Activated CD8-positive, alpha-beta memory T cell treated with anti-CD3 and anti-CD28 coated beads, Interleukin-2, amount 50 U/mL, for 1 hour (primary cell): ENCODE data around the gene AMOTL2.

Experiments
- DNase-seq: peaks from one replicate; pipeline ENCODE4 v3.0.0-alpha.2; 2020; ENCODE audit errors: extremely low read depth

AMOTL2 gene

DNA sequence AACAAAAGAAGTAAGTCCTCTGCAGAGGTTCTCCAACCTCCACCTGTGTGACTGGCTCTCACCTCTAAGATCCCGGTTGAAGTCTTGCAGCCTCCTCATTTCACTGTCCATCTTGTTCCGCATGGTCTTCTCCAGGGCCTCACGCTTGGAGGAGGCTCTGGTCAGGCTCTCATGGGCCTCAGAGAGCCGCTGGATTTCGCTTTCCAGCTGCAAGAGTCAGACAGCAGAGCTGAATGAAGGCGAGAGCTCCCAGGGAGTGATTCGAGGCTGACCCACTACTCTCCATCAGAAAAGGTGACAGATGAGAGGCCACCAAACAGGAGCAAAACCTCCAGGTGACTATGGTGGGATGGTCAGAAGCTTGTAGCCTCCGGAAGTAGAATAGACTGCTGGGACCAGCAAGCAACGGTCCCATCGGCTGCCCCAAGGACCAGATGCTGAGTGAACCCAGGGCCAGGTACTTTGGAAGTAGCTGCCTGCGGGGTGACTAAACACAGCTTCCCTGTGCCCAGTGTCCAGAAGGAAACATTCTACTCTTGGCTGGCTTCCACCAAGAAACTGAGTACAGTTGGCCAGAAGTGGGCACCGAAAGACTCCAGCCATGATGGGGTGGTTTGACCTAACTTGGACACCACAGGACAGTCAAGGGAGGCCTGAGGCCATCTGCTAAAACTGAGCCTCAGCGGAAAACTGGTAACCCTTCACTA, 7.9 kb downstream of the AMOTL2 start:
- no peak for DNase-seq

DNA sequence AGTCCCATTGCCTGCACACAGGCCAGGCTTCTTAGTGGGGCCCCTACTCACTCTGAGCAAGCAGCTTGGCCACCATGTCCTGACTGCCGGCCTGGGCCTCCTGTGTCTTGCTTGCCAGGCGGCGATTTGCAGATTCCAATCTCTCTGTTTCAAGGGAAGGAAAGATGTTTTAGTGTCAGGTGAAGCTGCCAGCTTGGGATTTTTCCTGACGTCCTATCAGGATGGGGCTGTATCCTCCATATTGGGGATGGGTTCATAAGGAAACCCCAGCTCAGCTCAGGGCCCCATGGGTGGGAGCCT, 8.5 kb downstream of the AMOTL2 start:
- no peak for DNase-seq

DNA sequence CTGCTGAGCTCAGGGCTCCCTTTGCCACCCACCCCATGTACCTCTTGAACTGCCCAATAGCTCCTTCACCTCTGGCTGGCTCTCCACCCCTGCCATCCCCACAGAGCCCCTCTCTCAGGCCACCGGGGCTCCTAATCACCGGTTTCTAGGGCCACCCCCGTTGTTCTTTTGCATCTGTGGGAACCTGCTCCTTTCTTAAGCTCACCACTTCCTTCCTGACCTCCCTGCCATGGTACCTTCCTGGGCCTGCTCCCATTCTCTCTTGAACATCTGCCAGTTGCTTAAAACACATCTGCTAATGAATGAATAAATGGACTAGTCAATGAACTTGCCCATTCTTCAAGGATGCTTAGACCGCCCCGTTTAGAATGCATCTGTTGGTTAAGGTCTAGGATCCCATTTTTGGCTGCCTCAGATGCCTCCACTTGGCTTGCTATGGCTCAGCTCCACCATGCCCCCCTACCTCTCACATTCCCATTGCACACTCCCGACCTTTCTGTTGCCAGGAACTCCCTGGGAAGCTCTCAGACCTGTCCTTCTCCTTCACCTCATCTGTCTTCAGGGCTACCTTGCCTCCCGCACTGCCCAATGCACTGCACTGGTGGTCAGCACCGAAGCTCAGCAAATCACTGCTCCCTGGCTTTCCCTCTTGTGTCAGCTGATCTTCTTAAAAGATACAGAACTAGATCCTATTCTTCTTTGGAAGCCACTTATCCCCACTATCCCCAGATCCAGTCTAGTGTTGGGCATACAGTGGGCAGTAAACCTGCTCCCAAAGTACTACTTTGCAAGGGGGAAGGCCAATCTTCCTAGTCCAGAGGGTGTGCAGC, 9.1 kb downstream of the AMOTL2 start:
- DNase-seq = no peak

DNA sequence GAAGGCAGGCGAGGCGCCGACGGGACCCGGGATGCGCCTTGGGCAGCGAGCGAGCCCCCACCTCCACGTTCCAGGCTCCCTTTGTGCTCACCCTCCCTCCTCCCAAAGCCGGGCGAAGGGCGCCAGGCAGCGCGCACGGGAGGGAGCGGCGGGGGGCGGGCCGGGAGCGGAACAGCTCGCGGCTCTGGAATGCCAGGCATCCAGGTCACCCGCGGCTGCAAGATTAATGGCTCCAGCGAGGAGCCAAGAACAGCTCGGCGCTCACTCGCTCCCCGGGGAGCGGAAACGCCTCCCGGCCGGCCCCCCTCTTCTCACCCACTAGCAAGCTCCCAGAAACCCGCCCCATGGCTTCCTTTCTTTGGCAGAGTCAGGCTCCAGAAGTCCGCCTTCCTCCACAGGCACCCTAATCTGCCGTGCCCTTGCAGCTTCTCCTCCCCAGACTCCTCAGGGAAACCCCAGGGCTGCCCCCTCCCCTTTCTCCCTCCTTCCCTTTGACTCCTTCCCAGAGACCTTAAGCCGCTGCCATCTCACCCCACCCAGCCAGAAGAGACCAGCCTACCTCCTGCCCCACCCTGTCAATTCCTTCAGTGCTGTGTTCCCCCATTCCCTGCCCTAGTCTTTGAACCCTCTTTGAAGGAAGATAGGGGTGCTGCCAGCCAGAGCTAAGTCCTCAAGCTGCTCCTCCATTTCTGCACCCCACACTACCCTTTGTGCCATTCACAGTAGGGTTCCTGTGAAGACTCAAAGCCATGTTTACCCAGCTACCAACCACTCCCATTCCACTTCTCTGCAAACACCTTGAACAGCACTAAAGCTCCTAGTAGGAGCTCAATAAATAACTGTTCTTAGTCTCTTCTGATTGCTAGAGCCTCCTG, 9.9 kb downstream of the AMOTL2 start:
- no peak for DNase-seq

DNA sequence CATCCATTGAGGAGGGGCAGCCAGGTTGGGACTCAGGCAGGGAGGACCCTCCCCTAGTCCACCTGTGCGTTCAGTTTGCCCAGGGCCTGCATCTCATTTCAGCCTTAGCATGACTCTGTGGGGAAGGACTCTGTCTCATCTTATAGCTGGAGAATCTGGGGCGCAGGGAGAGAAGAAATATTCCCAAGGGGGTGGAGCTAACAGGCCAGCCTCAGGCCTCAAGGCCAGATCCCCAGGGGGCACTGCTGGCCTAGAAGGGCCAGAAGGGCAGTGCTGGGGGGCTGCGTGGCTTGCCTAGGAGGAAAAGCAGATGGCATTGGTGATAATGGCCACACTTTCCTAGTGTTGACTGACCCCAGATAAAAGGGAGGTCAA, 10.9 kb downstream of the AMOTL2 start:
- DNase-seq = no peak

DNA sequence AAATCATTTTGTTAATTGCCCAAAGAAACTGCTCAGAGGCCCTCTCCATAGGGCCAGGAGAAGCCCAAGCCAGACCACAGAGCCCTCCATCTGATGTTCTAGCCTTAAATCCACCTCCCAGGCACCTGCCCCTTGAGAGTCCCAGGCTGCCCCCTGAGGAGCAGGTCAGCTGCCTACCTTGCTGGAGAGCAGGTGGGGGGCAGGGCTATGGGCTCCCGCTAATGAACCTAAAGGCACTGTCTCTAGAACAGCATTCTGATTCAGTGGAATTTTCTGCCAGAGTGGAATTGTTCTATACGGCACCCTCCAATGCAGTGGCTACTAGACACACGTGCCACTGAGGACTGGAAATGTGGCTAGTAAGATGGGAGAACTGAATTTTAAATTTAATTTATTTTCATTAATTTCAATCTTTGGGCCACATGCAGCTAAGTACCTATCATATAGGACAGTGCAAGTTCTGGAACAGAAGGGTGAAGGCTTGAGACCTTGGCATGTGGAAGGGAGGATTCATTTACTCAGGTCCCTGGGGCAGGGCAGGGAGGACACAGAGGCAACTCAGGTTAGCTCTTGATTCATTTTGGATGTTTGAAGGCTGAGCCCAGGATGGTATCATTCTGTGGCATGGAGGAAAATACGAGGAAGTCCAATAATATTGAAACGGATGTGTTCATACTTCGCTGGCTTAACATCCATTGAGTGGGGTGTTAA, 11.4 kb downstream of the AMOTL2 start:
- DNase-seq = no peak

DNA sequence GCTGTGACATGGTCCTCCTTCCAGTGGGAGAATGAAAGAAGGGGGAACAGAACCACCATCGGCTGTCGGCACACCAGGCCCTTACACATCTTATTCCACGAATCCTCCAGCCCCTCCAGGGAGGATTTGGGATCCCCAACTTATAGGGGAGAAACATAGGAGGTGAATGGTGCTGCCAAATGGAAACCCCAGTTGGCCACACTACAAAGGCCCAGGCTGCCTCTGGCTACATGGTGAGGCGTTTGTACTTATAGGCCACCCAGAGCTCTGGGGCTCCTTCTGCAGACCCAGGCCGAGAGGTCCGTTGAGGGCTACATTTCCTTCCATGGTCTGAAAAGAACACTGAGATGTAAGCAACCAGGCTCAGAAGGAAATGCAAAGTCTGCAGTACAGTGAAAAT, 12.0 kb downstream of the AMOTL2 start:
- no peak for DNase-seq

DNA sequence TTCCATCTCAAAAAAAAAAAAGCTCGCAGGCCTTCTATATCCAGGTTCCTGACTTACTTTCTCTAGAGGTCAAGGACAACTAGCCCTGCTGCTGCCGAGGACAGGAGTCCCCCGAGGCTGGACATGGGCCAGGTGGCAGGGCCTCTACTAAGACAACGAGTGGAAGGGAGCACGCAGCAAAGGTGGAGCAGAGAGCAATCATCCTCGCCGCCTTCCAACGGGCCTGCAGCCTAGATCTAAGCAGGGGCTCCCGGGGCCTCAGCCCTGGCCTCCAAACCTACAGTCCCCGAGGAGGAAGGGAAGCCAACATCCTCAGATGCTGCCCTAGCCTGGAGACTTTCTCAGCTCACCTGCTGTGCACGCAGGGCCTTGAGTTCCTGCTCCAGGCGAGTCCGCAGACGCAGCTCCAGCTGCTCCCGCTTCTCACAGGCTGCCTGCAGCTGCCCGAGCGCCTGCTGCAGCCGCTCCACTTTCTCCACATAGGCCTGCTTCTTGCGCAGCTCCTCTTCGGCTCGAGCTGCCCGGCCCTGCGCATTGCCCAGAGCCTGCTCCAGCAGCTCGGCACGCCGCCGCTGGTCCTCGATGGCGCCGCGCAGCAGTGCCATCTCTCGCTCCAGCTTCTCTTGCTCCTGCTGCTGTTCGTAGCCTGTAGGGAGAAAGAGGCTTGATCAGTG, 12.9 kb downstream of the AMOTL2 start:
- no peak for DNase-seq

DNA sequence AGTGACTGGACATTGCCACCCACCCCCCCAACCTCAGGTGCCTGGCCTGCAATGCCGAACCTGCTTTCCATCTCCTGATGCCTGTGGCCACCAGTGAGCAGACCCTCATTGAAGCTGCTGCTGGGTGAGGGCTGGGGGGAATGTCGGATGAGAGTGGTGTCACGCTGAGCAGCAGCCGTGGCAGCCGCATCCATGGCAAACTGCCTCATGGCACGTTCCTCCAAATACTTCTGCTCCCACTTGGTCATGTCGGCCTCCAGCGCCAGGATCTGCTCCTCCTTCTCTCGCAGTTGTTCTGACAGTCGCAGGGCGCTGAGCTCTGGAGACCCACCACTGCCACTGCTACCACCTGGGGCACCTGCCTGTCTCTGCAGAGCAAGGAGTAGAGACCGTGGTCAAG, 14.2 kb downstream of the AMOTL2 start:
- no peak for DNase-seq

DNA sequence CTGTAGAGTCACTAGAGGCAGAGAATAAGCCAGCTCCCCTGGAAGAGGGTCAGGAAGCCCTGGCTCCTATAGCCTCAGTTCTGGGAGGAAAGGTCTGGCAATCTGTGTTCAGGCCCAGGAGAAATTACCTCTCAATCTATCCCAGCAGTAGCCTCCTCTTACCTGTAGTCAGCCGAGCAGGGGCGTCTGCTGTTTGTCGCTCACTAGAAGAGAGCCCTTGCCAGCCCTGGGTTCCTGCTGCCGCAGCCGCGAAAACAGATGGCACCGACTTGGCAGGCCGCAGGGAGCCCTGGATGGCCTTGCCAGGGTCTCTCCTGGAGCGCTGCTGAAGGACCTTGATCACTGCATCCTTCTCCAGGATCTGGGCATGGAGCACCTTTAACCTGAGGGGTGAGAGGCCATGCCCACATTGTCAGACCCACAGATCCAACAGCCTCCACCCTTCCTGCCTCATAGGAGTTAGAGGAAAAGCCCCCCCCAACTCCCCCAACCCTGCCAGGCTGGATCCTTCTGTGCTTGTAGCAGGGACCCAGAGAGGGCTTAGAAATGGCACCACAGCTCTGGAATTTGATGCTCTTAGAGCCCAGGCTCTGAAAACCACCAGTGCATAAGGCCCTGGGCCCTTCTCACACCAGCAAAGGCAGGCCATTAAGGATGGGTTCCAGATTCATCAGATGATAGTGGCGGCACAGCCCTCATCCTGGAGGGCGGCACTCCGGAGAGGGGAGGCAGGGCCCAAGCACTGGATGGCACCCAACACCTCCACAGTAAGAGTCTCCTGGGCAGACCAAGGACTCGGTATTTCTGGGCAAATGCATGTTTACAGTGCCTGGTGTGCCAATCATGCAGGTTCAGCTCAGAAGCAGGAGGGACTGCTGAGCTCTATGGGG, 14.9 kb downstream of the AMOTL2 start:
- DNase-seq = no peak

DNA sequence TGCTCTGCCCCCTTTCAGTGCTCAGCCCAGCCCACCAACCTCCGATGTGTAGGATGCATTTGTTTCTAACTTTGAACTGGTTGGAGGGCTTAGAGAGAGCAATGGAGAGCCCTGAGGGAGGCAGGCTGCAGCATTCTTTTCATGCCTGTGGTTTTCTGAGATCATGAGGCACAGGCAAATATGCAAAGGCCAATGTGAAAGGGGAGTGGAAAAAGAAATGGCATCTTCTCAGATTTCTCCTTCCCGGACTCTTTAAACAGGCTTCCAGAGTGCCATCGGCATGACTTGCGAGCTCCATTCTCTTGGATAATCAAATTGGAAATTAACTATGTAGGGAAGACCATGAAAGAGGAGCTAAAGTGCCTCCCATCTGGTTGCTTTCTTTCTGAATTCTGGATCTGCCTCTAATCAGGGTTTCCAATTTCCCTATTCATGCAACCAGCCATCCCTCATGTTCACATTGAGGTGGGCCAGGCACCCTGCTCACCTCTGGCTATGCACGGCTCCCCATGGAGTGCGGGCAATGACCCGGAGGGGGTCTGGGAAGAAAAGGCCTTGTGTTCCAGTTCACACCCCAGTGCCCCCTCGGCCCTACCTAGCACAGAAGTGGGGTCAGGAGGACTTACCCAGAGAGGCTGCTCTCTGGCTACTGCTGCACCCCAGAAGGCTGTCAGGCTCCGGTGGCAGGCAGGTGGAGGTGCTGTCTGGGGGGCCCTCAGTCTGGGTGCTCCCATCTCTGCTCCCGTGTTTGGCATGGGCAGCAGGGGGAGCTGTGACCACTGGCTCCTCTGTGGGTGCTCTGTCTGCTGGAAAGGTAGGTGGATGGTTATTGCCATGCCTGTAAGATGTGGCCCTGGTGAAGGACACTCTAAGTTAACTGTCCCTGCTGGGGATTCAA, 16.1 kb downstream of the AMOTL2 start:
- DNase-seq = no peak

DNA sequence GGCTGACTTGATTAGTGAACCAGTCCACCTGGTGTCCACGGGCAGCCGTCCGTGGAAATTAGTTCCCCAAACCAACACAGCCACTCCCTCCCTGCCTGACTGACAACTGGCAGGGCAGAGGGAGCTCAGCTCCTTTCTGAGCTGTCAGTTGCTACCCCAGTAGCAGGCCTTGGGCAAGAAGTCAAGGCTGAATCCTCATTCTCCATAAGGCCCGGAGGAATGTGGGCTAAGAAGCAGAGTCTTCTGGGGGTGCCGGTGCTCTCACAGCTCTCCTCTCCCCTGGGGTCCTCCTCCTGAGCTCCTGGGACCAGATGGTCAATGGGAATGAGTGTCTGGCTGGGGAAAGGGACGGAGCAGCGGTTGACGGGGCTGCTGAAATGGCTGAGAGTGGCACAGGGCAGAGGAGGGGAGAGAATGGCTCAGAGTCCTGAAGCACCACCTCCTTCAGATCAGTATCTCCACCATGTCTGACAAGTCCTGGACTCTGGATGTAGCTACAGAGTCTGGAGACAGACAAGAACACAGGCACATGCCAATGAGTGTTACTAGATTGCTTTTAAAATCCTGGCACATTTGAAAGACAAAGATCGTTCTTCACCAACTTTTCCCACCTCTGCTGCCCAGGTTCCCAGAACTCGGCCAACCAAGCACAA, 16.9 kb downstream of the AMOTL2 start:
- DNase-seq = no peak

DNA sequence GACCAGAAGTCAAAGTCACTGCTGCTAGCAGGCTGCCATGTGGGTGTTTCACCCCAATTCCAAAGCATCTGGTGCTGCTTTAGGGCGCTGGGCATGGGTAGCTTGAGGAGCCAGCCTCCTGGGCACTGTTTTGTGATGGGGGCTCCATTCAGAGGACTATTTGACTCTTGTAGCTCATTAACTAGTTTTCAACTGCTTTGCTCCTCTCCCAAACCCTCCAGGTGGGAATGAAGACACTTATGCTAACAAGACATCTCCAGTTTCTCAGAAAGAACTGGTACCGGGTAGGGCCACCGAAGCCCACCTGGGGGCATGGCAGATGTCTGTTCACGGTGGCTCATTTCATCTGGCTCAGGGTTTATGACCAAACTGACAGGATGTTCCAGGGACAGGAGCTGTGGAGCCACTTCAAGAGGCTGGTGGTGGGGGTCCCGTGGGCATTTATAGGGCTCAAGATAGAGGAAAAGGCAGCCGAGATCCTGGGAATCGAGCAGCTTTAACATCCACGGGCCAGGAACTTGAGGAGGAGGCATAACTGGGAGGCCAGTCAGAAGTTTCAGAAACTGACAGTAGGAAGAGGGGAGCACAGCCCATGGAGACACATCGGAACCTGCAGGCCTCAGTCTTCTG, 17.7 kb downstream of the AMOTL2 start:
- DNase-seq = no peak

DNA sequence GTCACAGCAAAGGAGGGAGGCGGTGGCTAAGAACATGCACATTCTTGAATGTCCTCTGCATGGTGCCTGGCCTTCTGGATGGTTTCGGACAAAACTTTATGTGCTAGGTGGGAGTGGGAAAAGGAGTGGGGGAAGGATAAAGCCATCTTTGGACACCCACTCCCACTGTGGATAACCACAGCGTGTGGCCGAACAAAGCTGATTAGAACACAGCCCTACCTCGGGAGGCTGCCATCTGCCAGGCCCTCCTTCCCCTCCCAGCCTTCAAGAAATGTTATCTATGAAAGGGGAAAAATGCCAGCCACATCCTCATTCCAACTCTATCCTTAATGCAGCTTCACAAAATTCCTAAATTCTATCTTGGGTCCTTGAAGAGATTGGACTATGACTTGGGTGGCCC, 18.8 kb downstream of the AMOTL2 start:
- no peak for DNase-seq

DNA sequence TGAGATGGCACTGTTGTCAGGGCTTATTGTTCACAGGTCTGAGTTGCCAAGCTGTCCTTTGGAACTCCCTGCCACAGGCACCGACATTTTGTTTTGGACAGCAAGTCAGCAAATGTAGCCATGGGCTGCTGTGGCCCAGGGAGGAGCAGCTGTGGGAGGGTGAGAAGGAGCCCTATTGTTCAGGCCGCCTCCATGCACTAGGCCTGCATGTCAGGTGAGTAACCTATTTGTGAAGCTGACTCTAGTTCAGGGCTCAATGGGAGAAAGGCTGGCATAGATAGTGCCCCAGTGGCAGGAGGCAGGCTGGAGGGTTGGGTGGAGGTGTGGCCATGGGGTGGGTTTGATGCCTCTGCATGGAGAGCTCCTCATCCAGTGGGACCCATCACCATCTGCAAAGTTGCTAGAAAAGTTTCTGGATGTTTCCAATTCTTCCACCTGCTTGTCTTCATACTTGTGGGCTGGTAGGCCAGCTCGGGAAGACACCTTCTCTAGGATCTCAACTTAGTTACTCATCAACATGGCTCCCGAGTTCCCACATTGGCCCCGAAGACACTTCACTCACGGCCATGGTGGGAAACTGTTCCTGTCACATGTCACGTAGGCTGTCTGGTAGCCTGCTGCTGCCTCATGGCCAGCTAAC, 19.5 kb downstream of the AMOTL2 start:
- DNase-seq = no peak

DNA sequence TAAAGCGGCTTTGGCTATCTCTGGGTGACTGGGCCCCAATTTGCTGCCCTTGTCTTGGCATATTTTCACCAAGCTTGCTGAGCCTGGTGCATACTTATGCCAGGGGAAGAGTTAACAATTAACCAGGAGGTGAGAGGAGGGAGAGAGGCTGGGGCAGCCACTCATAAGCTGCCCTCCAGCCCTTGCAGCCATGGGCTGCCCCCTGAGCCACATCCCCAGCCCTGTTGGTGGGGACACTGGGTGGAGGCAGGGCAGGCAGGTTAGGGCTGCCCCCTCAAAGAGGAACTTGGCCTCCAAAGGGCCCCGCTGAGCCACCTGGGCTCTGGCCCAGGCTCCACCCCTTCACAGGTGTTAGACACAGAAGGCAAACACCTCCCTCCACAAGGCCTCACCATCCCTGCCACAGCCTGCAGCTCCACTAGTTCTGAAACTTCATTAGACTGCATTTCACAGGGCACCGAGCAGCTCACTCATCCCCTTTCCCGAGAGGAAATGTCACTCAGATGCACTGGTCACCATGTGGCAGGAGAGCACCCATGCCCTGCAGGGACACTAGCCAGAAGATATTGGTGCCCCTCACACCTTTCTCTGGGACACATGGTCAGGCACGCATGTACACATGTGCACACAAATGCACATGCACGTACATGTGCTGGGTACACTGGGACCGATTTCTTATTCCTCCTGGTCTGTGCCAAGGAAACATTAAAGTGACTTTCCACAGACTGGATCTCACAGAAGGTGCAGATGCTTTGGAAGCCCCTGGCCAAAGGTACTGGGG, 20.2 kb downstream of the AMOTL2 start:
- DNase-seq = no peak

DNA sequence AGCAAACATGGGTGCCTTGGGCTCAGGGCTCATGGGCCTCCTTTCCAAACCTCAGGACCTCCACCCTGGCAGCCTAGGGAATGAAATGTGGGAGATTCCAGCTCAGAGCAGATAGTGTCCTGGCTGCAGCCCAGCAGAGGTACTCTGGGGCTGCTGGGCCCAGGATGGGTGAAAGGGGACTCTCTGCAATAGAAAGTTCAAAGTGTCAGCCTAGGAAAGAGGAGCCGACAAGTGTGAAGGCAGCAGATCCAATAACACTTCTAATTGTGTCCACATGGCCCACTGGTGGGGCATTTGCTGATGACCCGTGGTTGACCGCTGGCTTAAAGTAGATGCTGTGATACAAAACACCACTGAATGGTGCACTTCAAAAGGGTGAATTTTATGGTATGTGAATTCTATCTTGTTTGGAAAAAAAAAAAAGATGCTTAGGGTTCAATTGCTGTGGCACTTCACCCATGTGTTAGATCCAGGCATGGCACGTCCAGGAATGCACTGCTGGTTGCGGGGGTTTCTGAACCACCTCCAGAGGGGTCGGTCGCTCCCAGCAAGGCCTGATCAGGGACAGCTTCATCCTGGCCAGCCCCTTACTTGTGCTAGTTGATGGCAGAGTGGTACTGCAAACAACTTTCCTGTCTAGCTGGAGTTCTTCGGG, 20.9 kb downstream of the AMOTL2 start:
- no peak for DNase-seq
